Measurements from ENCODE around the gene ACSL5. TPM values are rescaled to one million over a fixed set of nuclear protein-coding genes. Genes with fewer than 3 reads are reported as not detected.

Gene ACSL5
- total RNA-seq, 1 experiment from 2014 or later: not detected

DNA sequence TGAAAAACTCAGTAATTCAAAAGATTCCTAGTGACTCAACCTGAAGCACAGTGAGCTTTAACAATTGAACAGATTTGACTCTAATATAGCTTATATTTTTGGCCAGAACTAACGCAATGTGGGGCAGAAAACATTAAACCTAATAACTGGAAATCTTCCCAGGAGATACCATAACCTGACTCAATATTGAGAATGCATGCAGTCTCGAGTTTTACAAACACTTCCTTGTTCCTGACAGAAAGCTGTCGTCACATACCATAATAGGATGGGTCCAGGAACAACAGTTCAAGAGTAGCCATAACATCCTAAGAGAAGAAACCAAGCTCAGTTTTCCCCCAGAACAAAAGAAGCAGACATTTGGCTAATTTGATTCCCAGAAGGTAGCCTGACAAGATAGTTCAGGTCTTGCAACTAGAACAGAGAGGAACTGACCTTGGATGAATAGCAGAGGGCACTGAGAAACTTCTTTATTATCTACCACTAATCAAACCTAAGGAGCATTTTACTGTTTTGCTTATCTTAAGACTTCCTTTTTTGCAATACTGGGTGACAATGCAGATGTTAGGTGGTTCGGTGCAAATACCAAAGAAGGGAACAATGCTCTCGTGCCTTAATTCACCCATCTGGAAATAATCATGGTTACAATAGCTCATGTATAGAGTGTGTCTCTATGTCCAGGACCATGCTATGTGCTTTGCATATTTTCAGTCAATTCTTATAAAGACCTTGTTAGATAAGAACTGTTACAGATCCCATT, 38.6 kb upstream of the ACSL5 start:
- H4K20me1 ChIP-seq (ENCODE audit: control insufficient read depth, insufficient read depth, insufficient read length): no peaks in the 10 kb centered on the region
- H3K9ac ChIP-seq (ENCODE audit: extremely low read depth, insufficient read length, low read length): no peak overlapping the region
- Mint-ChIP-seq H3K27ac (no peak overlapping the region), H3K4me1 (no peaks in the 10 kb centered on the region), H3K9me3 (no peaks in the 10 kb centered on the region), H3K36me3 (ENCODE audit: insufficient read depth in 1 of 3, low read depth in 3 of 3) (no peaks in the 10 kb centered on the region), H3K4me3 (no peak overlapping the region), H3K27me3 (ENCODE audit: low read depth) (peaks cover 9% of the 10 kb centered on the region)
- H3K4ac ChIP-seq (ENCODE audit: low read depth, low read length): no peak overlapping the region
- no peak overlapping the region for H4K8ac ChIP-seq (replicated peaks; ENCODE audit: insufficient read length, low read depth, low read length)
- no peak overlapping the region for H2AFZ ChIP-seq (ENCODE audit: low read length)
- H3K9me3 ChIP-seq (ENCODE audit: control insufficient read depth, low read depth, low read length): no peaks in the 10 kb centered on the region
- DNase-seq: no peak
- TF ChIP-seq, protein P1, sequence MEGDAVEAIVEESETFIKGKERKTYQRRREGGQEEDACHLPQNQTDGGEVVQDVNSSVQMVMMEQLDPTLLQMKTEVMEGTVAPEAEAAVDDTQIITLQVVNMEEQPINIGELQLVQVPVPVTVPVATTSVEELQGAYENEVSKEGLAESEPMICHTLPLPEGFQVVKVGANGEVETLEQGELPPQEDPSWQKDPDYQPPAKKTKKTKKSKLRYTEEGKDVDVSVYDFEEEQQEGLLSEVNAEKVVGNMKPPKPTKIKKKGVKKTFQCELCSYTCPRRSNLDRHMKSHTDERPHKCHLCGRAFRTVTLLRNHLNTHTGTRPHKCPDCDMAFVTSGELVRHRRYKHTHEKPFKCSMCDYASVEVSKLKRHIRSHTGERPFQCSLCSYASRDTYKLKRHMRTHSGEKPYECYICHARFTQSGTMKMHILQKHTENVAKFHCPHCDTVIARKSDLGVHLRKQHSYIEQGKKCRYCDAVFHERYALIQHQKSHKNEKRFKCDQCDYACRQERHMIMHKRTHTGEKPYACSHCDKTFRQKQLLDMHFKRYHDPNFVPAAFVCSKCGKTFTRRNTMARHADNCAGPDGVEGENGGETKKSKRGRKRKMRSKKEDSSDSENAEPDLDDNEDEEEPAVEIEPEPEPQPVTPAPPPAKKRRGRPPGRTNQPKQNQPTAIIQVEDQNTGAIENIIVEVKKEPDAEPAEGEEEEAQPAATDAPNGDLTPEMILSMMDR (conservative IDR thresholded peaks at IDR 0.05): no peak
- no peaks in the 10 kb centered on the region for H3K23me2 ChIP-seq (ENCODE audit: insufficient read length, low read depth, low read length, poor library complexity, severe bottlenecking)
- no peak overlapping the region for H2BK120ac ChIP-seq (ENCODE audit: low read depth, low read length, poor library complexity, severe bottlenecking)
- no peak overlapping the region for H2BK20ac ChIP-seq (ENCODE audit: low read depth, low read length, poor library complexity, severe bottlenecking)
- H2AK5ac ChIP-seq (ENCODE audit: insufficient read length, low read length): no peak overlapping the region
- no peaks in the 10 kb centered on the region for H3K79me1 ChIP-seq (ENCODE audit: insufficient read depth, low read depth, low read length, poor library complexity, severe bottlenecking)
- no peak overlapping the region for H3K23ac ChIP-seq (ENCODE audit: insufficient read length, low read depth, low read length)
- no peak overlapping the region for H3K18ac ChIP-seq (ENCODE audit: insufficient read length, low read depth, low read length)
- no peak overlapping the region for H2BK15ac ChIP-seq (ENCODE audit: low read depth, low read length)
- no peak overlapping the region for H3K27ac ChIP-seq (ENCODE audit: insufficient read length, low read depth, low read length)
- H3K14ac ChIP-seq (ENCODE audit: insufficient read depth, low read length): no peak overlapping the region
- no peak overlapping the region for H4K5ac ChIP-seq (ENCODE audit: insufficient read length, low read depth, low read length)
- no CpG with 5 or more reads among the region's 5 CpGs for WGBS (ENCODE audit: extremely low coverage, insufficient read length, low lambda C conversion rate)
- H3K79me2 ChIP-seq (ENCODE audit: insufficient read depth, low read length): no peaks in the 10 kb centered on the region
- H4K91ac ChIP-seq (ENCODE audit: insufficient read length, low read depth, low read length): no peak overlapping the region
- H2BK5ac ChIP-seq (ENCODE audit: insufficient read length, low read length): no peak overlapping the region
- H3K56ac ChIP-seq (ENCODE audit: insufficient read length, low read depth, low read length): no peak overlapping the region
- no peak overlapping the region for H2BK12ac ChIP-seq (ENCODE audit: insufficient read length, low read depth, low read length)
- H3K4me1 ChIP-seq (ENCODE audit: insufficient read depth, low read length): no peaks in the 10 kb centered on the region
- no peak overlapping the region for H3K4me2 ChIP-seq (ENCODE audit: insufficient read depth, insufficient read length, low read length)
- no peak overlapping the region for H3T11ph ChIP-seq (ENCODE audit: low read length)
- H3K27me3 ChIP-seq (ENCODE audit: insufficient read depth, low read length): no peaks in the 10 kb centered on the region

All from H9 (cell line).